ENCODE measurements around the gene CC2D2B.
"Not testable (repeated sequence)": the region's sequence is repeated elsewhere in the genome, so short reads cannot be mapped to it uniquely, and the experiment has no call there.

The CC2D2B gene

DNA sequence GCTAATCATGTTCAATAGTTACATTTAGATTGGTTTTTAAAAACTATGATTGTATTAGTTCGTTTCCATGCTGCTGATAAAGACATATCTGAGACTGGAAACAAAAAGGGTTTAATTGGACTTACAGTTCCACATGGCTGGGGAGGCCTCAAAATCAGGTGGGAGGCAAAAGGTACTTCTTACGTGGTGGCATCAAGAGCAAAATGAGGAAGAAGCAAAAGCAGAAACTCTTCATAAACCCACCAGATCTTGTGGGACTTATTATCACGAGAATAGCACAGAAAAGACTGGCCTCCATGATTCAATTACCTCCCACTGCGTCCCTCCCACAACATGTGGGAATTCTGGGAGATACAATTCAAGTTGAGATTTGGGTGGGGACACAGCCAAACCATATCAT lies 34.1 kb upstream of the CC2D2B start:
- H3K4me1 ChIP-seq (ENCODE audit: control insufficient read depth in 1 of 2, insufficient read depth in 2 of 2, low read length in 2 of 2) = no peaks in the 10 kb centered on the region
- peaks cover 0 to 20% of the 10 kb centered on the region in 2 donors for H3K36me3 ChIP-seq (ENCODE audit: control insufficient read depth in 1 of 2, insufficient read depth in 2 of 2, low read length in 2 of 2)
- no peak overlapping the region for H3K4me3 ChIP-seq (ENCODE audit: low read depth in 1 of 2, low read length in 2 of 2)
- H3K27me3 ChIP-seq (ENCODE audit: control insufficient read depth in 1 of 2, insufficient read depth in 2 of 2, low read length in 2 of 2) = no peaks in the 10 kb centered on the region
- H3K9me3 ChIP-seq (ENCODE audit: control insufficient read depth in 1 of 2, low read length in 2 of 2) = no peaks in the 10 kb centered on the region
- no peak overlapping the region for H3K9ac ChIP-seq (ENCODE audit: low read depth in 1 of 2, low read length in 2 of 2)
- H3K27ac ChIP-seq (ENCODE audit: low read depth, low read length) = no peak overlapping the region

DNA sequence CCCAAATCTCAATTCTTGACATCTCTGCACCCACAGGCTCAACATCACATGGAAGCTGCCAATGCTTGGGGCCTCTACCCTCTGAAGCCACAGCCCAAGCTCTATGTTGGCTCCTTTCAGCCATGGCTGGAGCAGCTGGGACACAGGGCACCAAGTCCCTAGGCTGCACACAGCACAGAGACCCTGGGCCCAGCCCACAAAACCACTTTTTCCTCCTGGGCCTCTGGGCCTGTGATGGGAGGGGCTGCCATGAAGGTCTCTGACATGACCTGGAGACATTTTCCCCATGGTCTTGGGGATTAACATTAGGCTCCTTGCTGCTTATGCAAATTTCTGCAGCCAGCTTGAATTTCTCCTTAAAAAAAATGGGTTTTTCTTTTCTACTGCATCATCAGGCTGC lies 33.0 kb upstream of the CC2D2B start:
- peaks cover 0 to 20% of the 10 kb centered on the region in 2 donors for H3K36me3 ChIP-seq (ENCODE audit: control insufficient read depth in 1 of 2, insufficient read depth in 2 of 2, low read length in 2 of 2)
- H3K27me3 ChIP-seq (ENCODE audit: control insufficient read depth in 1 of 2, insufficient read depth in 2 of 2, low read length in 2 of 2); H3K9ac ChIP-seq (ENCODE audit: low read depth in 1 of 2, low read length in 2 of 2): not testable (repeated sequence)

DNA sequence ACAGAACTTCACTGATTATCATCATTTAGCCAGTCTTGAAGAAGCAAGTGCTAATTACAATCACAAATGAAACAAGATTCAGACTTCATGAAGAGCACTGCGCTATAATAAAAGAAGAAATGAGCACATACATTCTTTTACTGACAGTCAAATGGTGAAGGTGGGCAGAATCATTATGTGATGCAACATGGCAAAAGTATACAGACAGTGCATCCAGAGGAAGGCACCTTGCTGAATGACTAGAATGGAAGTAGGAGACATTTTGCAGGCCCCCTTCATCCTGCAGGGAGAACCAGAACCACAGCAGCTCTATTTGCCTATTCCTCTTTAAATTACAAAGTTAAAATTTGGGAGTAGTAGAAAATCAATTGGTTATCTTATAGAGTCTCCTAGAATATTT lies 31.0 kb upstream of the CC2D2B start:
- Histone ChIP-seq H3K4me1 (ENCODE audit: control insufficient read depth in 1 of 2, insufficient read depth in 2 of 2, low read length in 2 of 2) (no peaks in the 10 kb centered on the region), H3K9me3 (ENCODE audit: control insufficient read depth in 1 of 2, low read length in 2 of 2) (no peaks in the 10 kb centered on the region), H3K9ac (ENCODE audit: low read depth in 1 of 2, low read length in 2 of 2) (no peak overlapping the region), H3K36me3 (ENCODE audit: control insufficient read depth in 1 of 2, insufficient read depth in 2 of 2, low read length in 2 of 2) (peaks cover 0 to 16% of the 10 kb centered on the region in 2 donors), H3K27ac (ENCODE audit: low read depth, low read length) (no peak overlapping the region), H3K4me3 (ENCODE audit: low read depth in 1 of 2, low read length in 2 of 2) (no peak overlapping the region), H3K27me3 (ENCODE audit: control insufficient read depth in 1 of 2, insufficient read depth in 2 of 2, low read length in 2 of 2) (no peaks in the 10 kb centered on the region)

More for the DNA sequence above, 33.0 kb upstream of the CC2D2B start:
- H3K9me3 ChIP-seq (ENCODE audit: control insufficient read depth in 1 of 2, low read length in 2 of 2); H3K4me3 ChIP-seq (ENCODE audit: low read depth in 1 of 2, low read length in 2 of 2); H3K4me1 ChIP-seq (ENCODE audit: control insufficient read depth in 1 of 2, insufficient read depth in 2 of 2, low read length in 2 of 2); H3K27ac ChIP-seq (ENCODE audit: low read depth, low read length): not testable (repeated sequence)

DNA sequence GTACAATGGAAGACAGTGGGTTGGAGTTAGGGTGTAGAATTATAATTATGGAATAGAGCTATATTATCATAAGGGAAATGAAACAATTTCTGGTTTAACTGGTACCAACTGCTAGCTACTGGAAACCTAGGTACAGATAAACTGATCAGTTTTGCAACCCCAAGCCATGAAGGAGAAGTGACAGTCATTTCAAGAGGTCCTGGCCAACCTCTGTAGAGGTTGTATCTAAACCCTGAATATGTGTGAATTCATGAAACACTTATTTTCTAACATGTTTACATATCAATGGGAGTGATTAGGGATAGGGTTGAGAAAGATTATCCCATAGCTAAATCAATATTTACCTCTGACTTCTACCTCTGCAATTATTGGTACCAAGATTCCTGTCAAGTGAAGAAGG lies 29.9 kb upstream of the CC2D2B start:
- no peaks in the 10 kb centered on the region for H3K9me3 ChIP-seq (ENCODE audit: control insufficient read depth in 1 of 2, low read length in 2 of 2)
- no peaks in the 10 kb centered on the region for H3K27me3 ChIP-seq (ENCODE audit: control insufficient read depth in 1 of 2, insufficient read depth in 2 of 2, low read length in 2 of 2)
- no peaks in the 10 kb centered on the region for H3K4me1 ChIP-seq (ENCODE audit: control insufficient read depth in 1 of 2, insufficient read depth in 2 of 2, low read length in 2 of 2)
- H3K27ac ChIP-seq (ENCODE audit: low read depth, low read length) = no peak overlapping the region
- H3K4me3 ChIP-seq (ENCODE audit: low read depth in 1 of 2, low read length in 2 of 2) = no peak overlapping the region
- H3K9ac ChIP-seq (ENCODE audit: low read depth in 1 of 2, low read length in 2 of 2) = no peak overlapping the region
- H3K36me3 ChIP-seq (ENCODE audit: control insufficient read depth in 1 of 2, insufficient read depth in 2 of 2, low read length in 2 of 2) = peaks cover 0 to 8% of the 10 kb centered on the region in 2 donors

DNA sequence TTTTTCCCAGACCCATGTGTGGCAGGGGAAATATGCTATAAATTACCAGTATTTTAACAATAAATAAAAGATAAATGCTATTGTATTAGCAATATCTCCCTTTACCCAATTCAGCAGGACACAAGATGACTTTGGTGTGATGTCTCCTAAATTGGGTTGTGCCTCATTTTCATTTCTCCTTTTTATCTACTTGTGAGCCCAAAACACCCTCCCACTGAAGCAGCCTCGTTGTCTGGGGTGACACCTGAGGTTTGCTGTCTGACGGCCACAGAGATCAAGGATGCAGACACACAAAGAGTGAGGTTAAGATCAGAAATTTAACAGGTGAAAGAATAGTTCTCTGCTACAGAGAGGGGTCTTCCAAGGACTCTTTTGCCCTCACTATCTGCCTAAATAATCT lies 27.1 kb upstream of the CC2D2B start:
- no peaks in the 10 kb centered on the region for H3K36me3 ChIP-seq (ENCODE audit: control insufficient read depth in 1 of 2, insufficient read depth in 2 of 2, low read length in 2 of 2)
- H3K4me1 ChIP-seq (ENCODE audit: control insufficient read depth in 1 of 2, insufficient read depth in 2 of 2, low read length in 2 of 2) = no peaks in the 10 kb centered on the region
- H3K9me3 ChIP-seq (ENCODE audit: control insufficient read depth in 1 of 2, low read length in 2 of 2) = no peaks in the 10 kb centered on the region
- no peaks in the 10 kb centered on the region for H3K27me3 ChIP-seq (ENCODE audit: control insufficient read depth in 1 of 2, insufficient read depth in 2 of 2, low read length in 2 of 2)
- H3K27ac ChIP-seq (ENCODE audit: low read depth, low read length) = no peak overlapping the region
- no peak overlapping the region for H3K9ac ChIP-seq (ENCODE audit: low read depth in 1 of 2, low read length in 2 of 2)
- no peak overlapping the region for H3K4me3 ChIP-seq (ENCODE audit: low read depth in 1 of 2, low read length in 2 of 2)

DNA sequence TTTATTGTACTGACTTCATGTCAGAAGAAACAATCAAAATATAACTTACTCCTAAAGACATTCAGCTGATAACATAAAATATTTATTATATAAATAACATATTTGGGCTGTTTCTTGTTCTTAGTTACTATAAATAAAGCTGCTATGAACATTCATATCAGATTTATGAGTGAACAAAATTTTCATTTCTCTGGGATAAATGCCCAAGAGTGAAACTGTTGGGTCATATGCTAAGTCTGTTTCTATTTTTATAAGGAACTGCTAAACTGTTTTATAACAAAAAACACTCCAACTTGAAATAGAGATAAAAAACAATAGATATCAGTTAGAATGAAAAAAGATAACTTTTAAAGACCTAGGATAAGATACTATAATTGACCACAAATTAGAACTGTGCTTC lies 26.5 kb upstream of the CC2D2B start:
- H3K36me3 ChIP-seq (ENCODE audit: control insufficient read depth in 1 of 2, insufficient read depth in 2 of 2, low read length in 2 of 2) = no peaks in the 10 kb centered on the region
- no peaks in the 10 kb centered on the region for H3K9me3 ChIP-seq (ENCODE audit: control insufficient read depth in 1 of 2, low read length in 2 of 2)
- no peak overlapping the region for H3K4me3 ChIP-seq (ENCODE audit: low read depth in 1 of 2, low read length in 2 of 2)
- no peaks in the 10 kb centered on the region for H3K4me1 ChIP-seq (ENCODE audit: control insufficient read depth in 1 of 2, insufficient read depth in 2 of 2, low read length in 2 of 2)
- H3K27ac ChIP-seq (ENCODE audit: low read depth, low read length) = no peak overlapping the region
- no peak overlapping the region for H3K9ac ChIP-seq (ENCODE audit: low read depth in 1 of 2, low read length in 2 of 2)
- no peaks in the 10 kb centered on the region for H3K27me3 ChIP-seq (ENCODE audit: control insufficient read depth in 1 of 2, insufficient read depth in 2 of 2, low read length in 2 of 2)

DNA sequence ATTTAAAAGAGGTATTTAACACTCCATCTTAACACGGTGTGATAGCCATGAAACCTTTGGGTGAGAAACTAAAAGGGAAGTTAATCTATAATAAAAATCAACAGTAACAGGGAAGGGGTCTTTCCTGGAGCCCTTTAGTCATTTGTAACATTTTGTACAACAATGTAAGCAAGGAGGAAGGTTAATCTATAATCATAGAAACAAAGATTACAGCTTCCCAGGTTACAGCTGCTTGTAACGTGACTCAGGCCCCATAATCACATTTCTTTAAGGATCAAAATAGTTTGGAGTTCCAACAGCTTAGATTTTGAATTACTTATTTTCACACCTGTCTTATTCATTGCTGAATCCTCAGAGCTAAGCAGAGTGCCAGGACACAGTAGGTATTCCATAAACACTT lies 17.9 kb upstream of the CC2D2B start:
- Histone ChIP-seq H3K9me3 (ENCODE audit: control insufficient read depth in 1 of 2, low read length in 2 of 2) (no peaks in the 10 kb centered on the region), H3K4me3 (ENCODE audit: low read depth in 1 of 2, low read length in 2 of 2) (no peak overlapping the region), H3K36me3 (ENCODE audit: control insufficient read depth in 1 of 2, insufficient read depth in 2 of 2, low read length in 2 of 2) (peaks cover 0 to 4% of the 10 kb centered on the region in 2 donors)

DNA sequence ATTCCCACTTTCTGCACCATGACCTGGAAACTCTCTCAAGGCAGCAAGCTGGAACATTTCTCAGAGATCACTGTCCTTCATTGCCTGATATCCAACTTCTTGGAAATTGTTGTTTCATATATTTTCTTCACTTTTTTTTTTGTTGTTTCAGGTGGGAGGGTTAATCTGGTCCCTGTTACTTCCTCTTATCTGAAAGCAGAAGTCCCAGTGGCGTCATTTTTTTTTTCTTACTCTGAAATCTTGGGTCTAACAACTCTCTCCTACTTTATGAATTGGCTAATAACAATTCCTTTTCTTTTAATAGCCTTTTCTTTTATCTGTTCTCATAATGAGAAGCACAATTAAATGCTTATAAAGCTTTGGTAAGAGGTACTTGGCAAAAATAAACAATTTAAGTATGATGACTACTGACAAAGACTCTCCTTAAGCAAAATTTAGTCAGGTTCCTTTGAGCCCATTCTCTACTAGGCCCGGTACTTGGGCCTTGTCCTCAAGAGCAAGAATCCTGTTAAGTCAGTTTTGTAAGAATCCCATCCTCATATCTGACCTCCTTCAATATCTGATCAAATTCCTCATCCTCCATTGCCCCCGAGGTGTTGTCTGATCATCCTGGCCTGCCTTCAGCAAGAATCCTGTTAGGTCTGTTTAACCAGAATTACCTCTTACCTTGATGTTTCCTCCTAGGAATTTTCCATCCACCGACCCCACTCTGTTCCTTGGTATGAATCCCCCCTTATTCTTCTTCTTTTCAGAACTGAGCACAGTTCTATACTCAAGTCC lies 11.5 kb upstream of the CC2D2B start:
- no peaks in the 10 kb centered on the region for H3K4me1 ChIP-seq (ENCODE audit: control insufficient read depth in 1 of 2, insufficient read depth in 2 of 2, low read length in 2 of 2)
- no peak overlapping the region for H3K27ac ChIP-seq (ENCODE audit: low read depth, low read length)
- no peak overlapping the region for H3K9ac ChIP-seq (ENCODE audit: low read depth in 1 of 2, low read length in 2 of 2)
- no peaks in the 10 kb centered on the region for H3K9me3 ChIP-seq (ENCODE audit: control insufficient read depth in 1 of 2, low read length in 2 of 2)
- no peaks in the 10 kb centered on the region for H3K27me3 ChIP-seq (ENCODE audit: control insufficient read depth in 1 of 2, insufficient read depth in 2 of 2, low read length in 2 of 2)
- no peaks in the 10 kb centered on the region for H3K36me3 ChIP-seq (ENCODE audit: control insufficient read depth in 1 of 2, insufficient read depth in 2 of 2, low read length in 2 of 2)
- no peak overlapping the region for H3K4me3 ChIP-seq (ENCODE audit: low read depth in 1 of 2, low read length in 2 of 2)

More for the DNA sequence above, 17.9 kb upstream of the CC2D2B start:
- Histone ChIP-seq H3K27ac (ENCODE audit: low read depth, low read length) (no peak overlapping the region), H3K9ac (ENCODE audit: low read depth in 1 of 2, low read length in 2 of 2) (no peak overlapping the region), H3K4me1 (ENCODE audit: control insufficient read depth in 1 of 2, insufficient read depth in 2 of 2, low read length in 2 of 2) (no peaks in the 10 kb centered on the region), H3K27me3 (ENCODE audit: control insufficient read depth in 1 of 2, insufficient read depth in 2 of 2, low read length in 2 of 2) (no peaks in the 10 kb centered on the region)

DNA sequence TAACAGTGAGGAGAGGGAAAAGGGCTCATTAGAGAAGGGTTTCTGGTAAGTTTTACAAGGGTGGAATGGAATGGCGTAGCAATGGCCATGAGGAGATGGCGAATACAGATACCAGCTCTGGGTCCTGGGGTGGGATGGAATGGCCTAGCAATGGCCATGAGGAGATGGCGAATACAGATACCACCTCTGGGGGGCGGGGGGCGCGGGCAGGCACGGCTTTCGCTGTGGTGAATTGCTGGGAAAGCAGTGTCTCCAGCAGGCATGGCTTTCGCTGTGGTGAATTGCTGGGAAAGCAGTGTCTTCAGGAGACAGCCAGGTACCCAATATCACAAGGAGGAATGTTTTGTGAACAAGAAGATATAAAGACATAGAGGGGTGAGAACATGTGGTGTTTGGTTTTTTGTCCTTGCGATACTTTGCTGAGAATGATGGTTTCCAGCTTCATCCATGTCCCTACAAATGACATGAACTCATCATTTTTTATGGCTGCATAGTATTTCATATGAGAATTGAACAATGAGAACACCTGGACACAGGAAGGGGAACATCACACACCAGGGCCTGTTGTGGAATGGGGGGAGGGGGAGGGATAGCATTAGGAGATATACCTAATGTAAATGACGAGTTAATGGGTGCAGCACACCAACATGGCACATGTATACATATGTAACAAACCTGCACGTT lies 1.7 kb upstream of the CC2D2B start:
- not testable (repeated sequence) for H3K27me3 ChIP-seq (ENCODE audit: control insufficient read depth in 1 of 2, insufficient read depth in 2 of 2, low read length in 2 of 2); H3K9ac ChIP-seq (ENCODE audit: low read depth in 1 of 2, low read length in 2 of 2); H3K36me3 ChIP-seq (ENCODE audit: control insufficient read depth in 1 of 2, insufficient read depth in 2 of 2, low read length in 2 of 2); H3K27ac ChIP-seq (ENCODE audit: low read depth, low read length); H3K4me1 ChIP-seq (ENCODE audit: control insufficient read depth in 1 of 2, insufficient read depth in 2 of 2, low read length in 2 of 2); H3K9me3 ChIP-seq (ENCODE audit: control insufficient read depth in 1 of 2, low read length in 2 of 2); H3K4me3 ChIP-seq (ENCODE audit: low read depth in 1 of 2, low read length in 2 of 2)

DNA sequence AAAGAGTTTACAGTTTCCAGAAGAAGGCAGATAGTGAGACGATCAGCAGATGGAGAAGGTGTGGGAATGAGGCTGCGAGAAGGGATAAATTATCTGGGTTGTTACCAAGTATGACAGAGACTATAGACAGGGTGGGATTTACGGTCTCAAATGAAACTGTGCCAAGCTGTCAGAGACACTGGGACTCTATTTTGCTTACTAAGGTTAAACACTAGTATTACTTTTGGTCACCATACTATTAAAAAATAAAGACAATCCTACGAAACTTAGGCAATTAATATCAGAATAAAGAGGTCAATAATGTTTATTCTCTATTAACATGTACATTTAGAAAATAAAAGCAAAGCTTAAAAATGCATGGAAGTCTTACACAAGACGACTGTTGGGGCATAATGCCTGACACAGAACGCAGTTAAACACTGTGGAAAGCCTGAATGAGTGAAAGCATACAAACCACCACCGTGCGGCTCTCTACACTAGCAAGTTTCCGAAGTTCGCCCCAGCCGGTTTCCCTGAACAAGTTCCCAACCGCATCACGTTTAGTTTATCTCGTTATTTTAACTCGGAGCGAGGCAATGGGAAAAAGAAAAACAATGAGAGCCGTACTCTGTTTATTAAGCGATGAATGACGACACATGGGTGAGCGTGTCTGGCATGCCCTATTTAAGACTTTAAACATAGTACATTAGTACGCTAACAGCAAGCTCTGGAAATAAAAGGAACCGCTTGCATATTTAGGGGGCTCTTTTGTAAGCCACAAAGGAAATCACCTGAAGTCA lies 909 bp upstream of the CC2D2B start:
- H3K4me3 ChIP-seq (ENCODE audit: low read depth in 1 of 2, low read length in 2 of 2) = peak overlapping the region; percentile 85 to 94
- H3K27ac ChIP-seq (ENCODE audit: low read depth, low read length) = peak overlapping the region; percentile 62
- peaks cover 4 to 9% of the 10 kb centered on the region in 2 donors for H3K4me1 ChIP-seq (ENCODE audit: control insufficient read depth in 1 of 2, insufficient read depth in 2 of 2, low read length in 2 of 2)
- H3K9ac ChIP-seq (ENCODE audit: low read depth in 1 of 2, low read length in 2 of 2) = peak overlapping the region; percentile 49 to 69
- H3K9me3 ChIP-seq (ENCODE audit: control insufficient read depth in 1 of 2, low read length in 2 of 2) = no peaks in the 10 kb centered on the region
- no peaks in the 10 kb centered on the region for H3K27me3 ChIP-seq (ENCODE audit: control insufficient read depth in 1 of 2, insufficient read depth in 2 of 2, low read length in 2 of 2)
- peaks cover 0 to 3% of the 10 kb centered on the region in 2 donors for H3K36me3 ChIP-seq (ENCODE audit: control insufficient read depth in 1 of 2, insufficient read depth in 2 of 2, low read length in 2 of 2)
